ENCODE measurements around the gene MAJIN.
A peak's percentile ranks its signal among the peaks of the same experiment; 100 is the strongest.

The MAJIN gene

GRCh38 chr11:64932324-64932723 is 39.6 kb downstream of the MAJIN start:
- no peak for DNase-seq (ENCODE audit: low read depth)

GRCh38 chr11:64931290-64931689 is 40.6 kb downstream of the MAJIN start:
- no peak for DNase-seq (ENCODE audit: low read depth)

GRCh38 chr11:64930340-64930739 is 41.6 kb downstream of the MAJIN start:
- no peak for DNase-seq (ENCODE audit: low read depth)

- DNase-seq (ENCODE audit: low read depth), result no peak
Measured at GRCh38 chr11:64929625-64930024, 42.3 kb downstream of the MAJIN start.

- no peak for DNase-seq (ENCODE audit: low read depth)
Measured at GRCh38 chr11:64928957-64929356, 43.0 kb downstream of the MAJIN start.

GRCh38 chr11:64926689-64927088 is 45.2 kb downstream of the MAJIN start:
- DNase-seq (ENCODE audit: low read depth), result no peak

GRCh38 chr11:64925536-64926436 is 46.1 kb downstream of the MAJIN start:
- no peak for DNase-seq (ENCODE audit: low read depth)

GRCh38 chr11:64924910-64925284 is 47.0 kb downstream of the MAJIN start:
- no peak for DNase-seq (ENCODE audit: low read depth)

GRCh38 chr11:64923944-64924909 is 47.7 kb downstream of the MAJIN start, which contains the start of gene PPP2R5B:
TSS of gene PPP2R5B (plus strand) at chr11:64924689. CDS start at chr11:64925735, 1,046 bp downstream.
- peak; percentile 86 for DNase-seq (ENCODE audit: low read depth)

GRCh38 chr11:64923151-64923661 is 48.7 kb downstream of the MAJIN start:
- DNase-seq (ENCODE audit: low read depth), result no peak

GRCh38 chr11:64921384-64921783 is 50.5 kb downstream of the MAJIN start:
- no peak for DNase-seq (ENCODE audit: low read depth)

GRCh38 chr11:64920124-64920523 is 51.8 kb downstream of the MAJIN start:
- no peak for DNase-seq (ENCODE audit: low read depth)

- DNase-seq (ENCODE audit: low read depth), result no peak
Measured at GRCh38 chr11:64919627-64920026, 52.3 kb downstream of the MAJIN start.

- no peak for DNase-seq (ENCODE audit: low read depth)
Measured at GRCh38 chr11:64918017-64918416, 53.9 kb downstream of the MAJIN start.

- no peak for DNase-seq (ENCODE audit: low read depth)
Measured at GRCh38 chr11:64917663-64917995, 54.3 kb downstream of the MAJIN start.

- peak; percentile 98 for DNase-seq (ENCODE audit: low read depth)
Measured at GRCh38 chr11:64916775-64917662, 54.9 kb downstream of the MAJIN start, which contains the start of gene ATG2A. TSS of gene ATG2A (minus strand) at chr11:64917209. CDS start at chr11:64917135, 74 bp downstream.

GRCh38 chr11:64916040-64916774 is 55.7 kb downstream of the MAJIN start:
- DNase-seq (ENCODE audit: low read depth), result peak; percentile 24

GRCh38 chr11:64915376-64915887 is 56.5 kb downstream of the MAJIN start:
- DNase-seq (ENCODE audit: low read depth), result no peak

GRCh38 chr11:64914123-64914522 is 57.8 kb downstream of the MAJIN start:
- DNase-seq (ENCODE audit: low read depth), result no peak

- DNase-seq (ENCODE audit: low read depth), result no peak
Measured at GRCh38 chr11:64913171-64913727, 58.7 kb downstream of the MAJIN start.

All from activated T-helper 1 cell treated with Interleukin-2 at 50 U/mL for 16 hours (primary cell).